K562 treated with DMSO at 1 percent for 4 hours (cell line): Measurements from ENCODE around the gene RACK1. TPM values are rescaled to one million over a fixed set of nuclear protein-coding genes. Genes with fewer than 3 reads are reported as not detected.

ENCODE experiments used
- total RNA-seq: library from RNA; unstranded; fragments of 300-600 nt; gene quantifications from 2 replicates; pipeline ENCODE4 v1.2.3, GENCODE V29; 2022; ENCODE audit not compliant: insufficient read depth

The RACK1 gene
- 8,046 and 8,082 TPM in 2 replicates for total RNA-seq

DNA sequence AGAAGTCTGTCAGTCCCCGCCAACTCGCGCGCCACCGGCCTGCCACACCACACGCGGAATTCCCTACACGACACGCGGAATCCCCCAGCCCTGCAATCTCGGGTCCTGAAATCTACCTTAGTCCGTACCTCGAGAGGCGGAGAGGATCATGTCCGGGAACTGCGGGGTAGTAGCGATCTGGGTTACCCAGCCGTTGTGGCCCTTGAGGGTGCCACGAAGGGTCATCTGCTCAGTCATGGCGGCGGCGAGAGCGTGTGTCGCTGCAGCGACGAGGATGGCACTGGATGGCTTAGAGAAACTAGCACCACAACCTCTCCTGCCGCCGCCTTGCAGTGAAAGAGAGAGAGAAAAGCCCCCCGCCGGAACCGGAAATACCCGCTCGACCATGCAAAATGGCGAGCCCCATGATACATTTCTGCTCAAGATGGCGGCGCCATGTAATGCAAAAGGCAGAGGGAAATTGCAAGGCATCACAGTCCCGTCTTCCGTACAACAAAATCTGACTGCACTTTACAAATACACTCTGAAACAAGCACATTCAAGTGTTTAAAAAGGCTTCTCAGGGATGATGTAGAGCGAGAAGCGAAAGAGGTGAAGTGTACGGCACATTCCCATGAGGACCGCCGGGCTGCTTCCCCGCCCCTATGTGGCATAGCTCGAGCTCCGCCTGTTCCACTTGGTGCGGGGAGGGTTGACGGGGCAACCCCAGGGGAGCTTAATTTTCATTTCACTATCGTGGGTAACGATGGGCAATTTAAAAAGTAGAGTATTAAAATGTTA lies at the start of gene RACK1:
TSS of gene RACK1 (minus strand) at position 343 of the 780 bp plus-strand sequence. CDS start at position 237, 106 bp downstream.

GRCh38 chr5:181260720-181261319 lies 17.1 kb upstream of the RACK1 start, which contains the start of gene TRIM52:
TRIM52 (minus strand) TSS chr5:181261143; CDS start chr5:181260813, 330 bp downstream.

GRCh38 chr5:181223058-181223728 lies 20.5 kb downstream of the RACK1 start, which contains the start of gene TRIM41:
TRIM41 (plus strand) TSS chr5:181223281; CDS start chr5:181224000, 719 bp downstream.

GRCh38 chr5:181204826-181205760 lies 38.6 kb downstream of the RACK1 start, which contains the start of gene TRIM7:
TRIM7 (minus strand) TSS chr5:181205196; CDS start chr5:181205110, 86 bp downstream.

Other genes with a start within 250 kb of the RACK1 start
- gene BTNL9, start 203.6 kb downstream of the RACK1 start, total RNA-seq = 20.1 and 25.1 TPM in 2 replicates
- not detected in 2 replicates for gene OR2V1, start 112.7 kb downstream of the RACK1 start, total RNA-seq
- not detected in 2 replicates for gene OR2V2, start 96.3 kb downstream of the RACK1 start, total RNA-seq
- gene TRIM7, start 38.7 kb downstream of the RACK1 start, total RNA-seq = 3.5 and 5.0 TPM in 2 replicates
- 14.6 and 20.6 TPM in 2 replicates for gene TRIM41, start 20.6 kb downstream of the RACK1 start, total RNA-seq
- 6.1 and 7.3 TPM in 2 replicates for gene TRIM52, start 17.2 kb upstream of the RACK1 start, total RNA-seq
- gene OR4F3, start 123.4 kb upstream of the RACK1 start, total RNA-seq = not detected in 2 replicates